NCI-H2081 (cell line): ENCODE results near the gene SYNJ2BP.
A peak's percentile ranks its signal among the peaks of the same experiment; 100 is the strongest.
"Not testable (repeated sequence)": the region's sequence is repeated elsewhere in the genome, so short reads cannot be mapped to it uniquely, and the experiment has no call there.

ENCODE experiments used
- DNase-seq, 2 experiments: peaks; one replicate each; lab custom pipeline; 2025; lab: John Stamatoyannopoulos, UW

SYNJ2BP gene, protein sequence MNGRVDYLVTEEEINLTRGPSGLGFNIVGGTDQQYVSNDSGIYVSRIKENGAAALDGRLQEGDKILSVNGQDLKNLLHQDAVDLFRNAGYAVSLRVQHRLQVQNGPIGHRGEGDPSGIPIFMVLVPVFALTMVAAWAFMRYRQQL

GRCh38 chr14:70416725-70417349 lies at the start of gene SYNJ2BP:
SYNJ2BP (minus strand) TSS chr14:70417090; CDS start chr14:70416963, 127 bp downstream.
- peak; percentile 83 to 94 for DNase-seq

DNA sequence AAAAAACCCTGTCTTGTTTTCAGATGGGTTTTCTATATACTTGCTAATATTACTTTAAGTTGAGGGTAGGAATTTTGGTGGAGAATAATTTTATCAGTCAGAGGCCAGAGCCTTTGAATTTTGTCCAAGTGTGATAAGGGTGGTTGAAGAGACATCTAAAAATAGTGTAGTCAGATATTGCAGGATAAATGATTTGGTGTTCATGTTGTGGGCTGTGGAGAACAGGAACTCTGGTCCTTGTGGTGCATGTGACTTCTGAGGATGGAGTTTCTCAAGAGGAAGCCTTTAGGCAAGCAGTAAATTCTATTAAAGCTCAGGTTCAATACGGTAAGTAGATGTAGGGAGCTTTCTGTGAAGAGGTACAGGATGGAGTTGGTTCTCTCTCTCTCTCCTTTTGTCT lies 37.8 kb upstream of the SYNJ2BP start:
- no peak for DNase-seq

DNA sequence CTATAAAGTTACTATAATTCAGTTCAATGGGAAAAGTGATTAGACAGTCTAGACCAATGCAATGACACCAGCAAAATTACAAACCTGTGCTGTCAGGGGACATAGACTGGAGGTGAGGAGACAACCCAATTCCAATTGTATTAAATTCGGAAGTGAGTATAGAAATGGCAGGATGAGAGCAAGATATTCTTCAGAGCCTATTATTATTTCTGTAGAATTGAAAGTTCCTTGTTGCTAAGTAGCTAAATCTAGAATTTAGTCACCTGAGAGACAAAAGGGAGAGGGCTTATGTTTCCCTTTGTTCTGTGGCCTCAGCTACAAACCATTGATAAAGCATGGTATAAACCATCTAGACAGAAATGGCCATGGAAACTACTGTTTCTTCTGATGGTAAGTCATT lies 35.0 kb upstream of the SYNJ2BP start, which contains the start of gene ADAM21:
Gene ADAM21, plus strand, starts transcription at position 301 of the 400 bp plus-strand sequence. CDS start 5,326 bp downstream, outside the sequence.
- no peak for DNase-seq

DNA sequence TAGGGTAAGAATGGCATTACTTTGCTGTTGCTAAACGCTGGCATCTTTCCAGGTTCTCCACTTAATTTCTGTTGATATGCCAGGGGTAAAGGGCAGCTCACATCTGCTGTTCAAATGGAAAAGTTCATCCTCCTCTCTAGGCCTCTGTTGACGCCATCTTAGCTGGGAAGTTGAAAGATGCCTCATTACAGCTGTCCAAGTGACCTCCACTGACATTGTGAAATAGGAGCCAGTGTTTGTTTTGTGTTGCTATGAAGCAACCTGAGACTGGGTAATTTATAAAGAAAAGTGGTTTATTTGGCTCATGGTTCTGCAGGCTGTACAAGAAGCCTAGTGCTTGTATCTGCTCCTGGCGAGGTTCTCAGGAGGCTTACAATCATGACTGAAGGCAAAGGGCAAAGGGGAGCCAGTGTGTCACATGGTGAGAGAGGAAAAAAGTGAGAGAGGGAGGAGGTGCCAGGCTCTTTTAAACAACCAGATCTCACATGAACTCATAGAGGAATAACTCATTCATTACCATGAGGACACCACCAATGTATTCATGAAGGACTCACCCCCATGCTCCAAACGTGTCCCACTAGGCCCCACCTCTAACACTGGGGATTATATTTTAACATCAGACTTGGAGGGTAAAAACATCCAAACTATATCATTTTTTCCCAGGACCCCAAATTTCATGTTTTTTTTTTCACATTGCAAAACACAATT lies 31.9 kb upstream of the SYNJ2BP start:
- no peak for DNase-seq

GRCh38 chr14:70442750-70443149 lies 25.9 kb upstream of the SYNJ2BP start:
- DNase-seq: no peak

DNA sequence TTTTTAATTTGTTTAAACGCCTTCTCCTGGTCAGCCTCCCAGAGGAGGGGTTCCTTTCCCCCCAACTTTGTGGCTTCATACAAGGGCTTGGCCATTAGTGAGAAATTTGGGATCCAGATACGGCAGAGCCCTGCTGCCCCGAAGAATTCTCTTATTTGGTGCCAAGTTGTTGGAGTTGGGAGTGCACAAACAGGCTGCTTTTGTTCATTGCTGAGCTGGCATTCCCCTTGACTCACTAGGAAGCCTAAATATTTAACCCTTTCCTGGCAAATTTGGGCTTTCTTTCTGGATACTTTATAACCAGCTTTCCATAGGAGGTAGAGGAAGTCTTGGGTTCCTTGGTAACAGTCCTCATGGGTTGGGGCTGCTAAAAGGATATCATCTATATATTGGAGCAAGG lies 24.8 kb upstream of the SYNJ2BP start:
- DNase-seq: no peak

DNA sequence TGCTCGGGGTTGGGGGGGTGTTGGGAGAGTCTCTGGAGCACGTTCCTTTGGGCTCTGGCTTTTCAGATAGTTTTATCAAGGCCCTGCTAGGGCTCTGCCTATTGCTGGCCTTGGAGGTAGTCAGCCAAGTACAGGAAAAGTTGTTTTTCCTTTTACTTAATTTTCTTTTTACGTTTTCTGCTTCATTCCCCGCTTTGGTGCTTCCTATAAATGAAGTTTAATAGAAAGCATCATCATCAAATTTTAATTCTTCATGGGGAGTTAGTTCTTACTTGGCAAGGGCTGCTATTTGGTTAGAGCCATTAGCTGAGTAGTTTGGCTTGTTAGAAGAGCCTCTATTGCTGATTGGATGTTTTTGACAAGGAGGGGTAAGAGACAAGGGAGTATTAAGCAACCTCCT lies 20.0 kb upstream of the SYNJ2BP start:
- no peak for DNase-seq

DNA sequence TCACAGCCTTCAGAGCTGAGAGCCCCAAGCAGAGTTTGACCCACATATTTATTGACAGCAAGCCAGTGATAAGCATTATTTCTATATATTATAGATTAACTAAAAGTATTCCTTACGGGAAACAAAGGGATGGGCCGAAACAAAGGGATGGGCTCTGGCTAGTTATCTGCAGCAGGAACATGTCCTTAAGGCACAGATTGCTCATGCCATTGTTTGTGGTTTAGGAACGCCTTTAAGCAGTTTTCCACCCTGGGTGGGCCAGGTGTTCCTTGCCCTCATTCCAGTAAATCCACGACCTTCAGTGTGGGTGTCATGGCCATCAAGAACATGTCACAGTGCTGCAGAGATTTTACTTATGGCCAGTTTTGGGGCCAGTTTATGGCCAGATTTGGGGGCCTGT lies 9.7 kb upstream of the SYNJ2BP start:
- DNase-seq: not testable (repeated sequence)

GRCh38 chr14:70425354-70425753 lies 8.5 kb upstream of the SYNJ2BP start:
- DNase-seq: no peak

DNA sequence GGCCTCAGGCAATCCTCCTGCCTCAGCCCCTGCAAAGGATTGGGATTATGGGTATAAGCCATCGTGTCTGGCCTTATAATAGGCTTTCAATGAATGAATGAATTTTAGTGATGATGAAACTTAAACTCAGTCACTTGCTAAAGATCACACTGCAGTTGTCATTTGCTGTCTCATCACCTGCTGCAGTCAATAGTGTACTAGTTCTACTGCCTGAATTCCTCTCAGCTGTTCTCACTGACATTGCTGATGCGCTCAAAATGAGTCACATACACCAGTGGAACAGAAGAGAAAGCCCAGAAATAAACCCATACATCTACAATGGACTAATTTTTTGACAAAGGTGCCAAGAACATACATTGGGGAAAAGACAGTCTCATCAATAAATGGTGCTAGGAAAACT lies 5.6 kb upstream of the SYNJ2BP start:
- no peak for DNase-seq

- not testable (repeated sequence) for DNase-seq
These were observed 2.5 kb upstream of the SYNJ2BP start for GRCh38 chr14:70419270-70419931.

DNA sequence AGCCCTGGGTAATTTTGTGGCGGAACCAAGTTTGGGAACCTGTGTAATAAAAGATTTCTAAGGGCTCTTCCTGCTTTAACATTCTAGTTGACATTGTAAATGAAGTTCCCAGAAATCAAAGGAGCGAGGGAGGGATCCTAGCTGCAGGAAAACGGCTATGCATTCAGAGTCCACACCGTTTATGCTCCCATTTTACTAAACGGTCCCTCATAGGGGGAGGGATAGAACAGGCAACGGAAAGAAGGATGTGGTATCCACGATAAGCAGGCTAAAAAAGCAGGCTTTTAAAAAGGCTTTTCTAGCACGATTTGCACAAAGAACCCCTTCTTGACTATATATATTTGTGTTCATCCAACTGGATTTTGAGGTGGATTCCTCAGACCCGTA lies 559 bp downstream of the SYNJ2BP start:
- DNase-seq: peak in 1 of 2 experiments; percentile 39

GRCh38 chr14:70415788-70416187 lies 1.1 kb downstream of the SYNJ2BP start:
- peak in 1 of 2 experiments; percentile 16 for DNase-seq

DNA sequence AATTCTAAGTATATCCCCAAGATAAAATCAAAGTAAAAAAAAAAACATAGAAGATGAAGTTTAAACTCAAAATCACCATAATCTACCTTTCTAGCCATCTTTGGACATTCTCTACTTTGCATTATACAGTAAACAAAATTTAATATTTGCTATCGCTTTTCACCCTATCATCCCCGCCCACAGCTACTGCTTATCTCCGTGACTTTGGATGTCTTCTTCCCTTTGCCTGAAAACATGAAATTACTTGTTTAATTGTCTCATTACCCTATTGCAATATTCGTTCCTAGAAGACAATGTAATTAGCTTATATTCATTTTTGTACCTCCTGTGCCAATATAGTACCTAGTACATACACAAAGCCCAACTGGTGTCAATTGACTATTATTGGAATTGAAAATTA lies 9.3 kb downstream of the SYNJ2BP start:
- DNase-seq: no peak

DNA sequence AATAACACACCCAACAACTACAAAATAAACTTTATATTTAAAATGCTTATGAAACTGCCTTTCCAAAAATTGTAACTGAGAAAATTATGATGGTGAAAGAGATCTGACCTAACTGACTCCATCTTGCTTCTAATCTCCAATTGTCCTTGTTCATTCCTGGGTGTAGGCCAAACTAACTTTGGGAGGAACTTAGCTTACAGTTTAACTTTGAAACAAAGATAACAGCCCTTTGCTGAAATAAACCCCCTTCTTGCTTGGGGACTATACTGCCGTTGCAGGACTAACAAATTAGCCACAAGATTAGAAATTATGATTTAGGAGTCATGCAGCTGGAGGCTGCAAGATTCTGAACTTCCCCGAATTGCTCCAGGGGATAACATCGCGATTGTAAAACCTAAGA lies 10.7 kb downstream of the SYNJ2BP start:
- not testable (repeated sequence) for DNase-seq

- DNase-seq: not testable (repeated sequence)
These were observed 13.6 kb downstream of the SYNJ2BP start for GRCh38 chr14:70403335-70403734.

DNA sequence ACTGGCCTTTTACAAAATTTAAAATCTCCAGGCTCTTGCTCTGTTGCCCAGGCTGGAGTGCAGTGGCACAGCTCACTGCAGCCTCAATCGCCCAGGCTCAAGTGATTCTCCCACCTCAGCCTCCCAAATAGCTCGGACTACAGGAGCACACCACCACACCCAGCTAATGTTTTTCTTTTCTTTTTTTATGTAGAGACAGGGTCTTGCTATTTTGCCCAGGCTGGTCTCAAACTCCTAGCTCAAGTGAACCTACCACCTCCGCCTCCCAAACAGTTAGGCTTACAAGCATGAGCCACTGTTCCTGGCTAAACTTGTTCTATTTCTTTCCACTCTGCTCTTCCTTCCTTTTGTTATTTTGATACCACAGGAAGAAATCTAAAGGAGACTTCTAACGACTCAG lies 15.2 kb downstream of the SYNJ2BP start:
- DNase-seq: no peak

- no peak for DNase-seq
These were observed 18.0 kb downstream of the SYNJ2BP start for GRCh38 chr14:70398706-70399431.

- no peak for DNase-seq
These were observed 18.6 kb downstream of the SYNJ2BP start for GRCh38 chr14:70398280-70398679.

GRCh38 chr14:70397746-70398145 lies 19.1 kb downstream of the SYNJ2BP start:
- DNase-seq: no peak

DNA sequence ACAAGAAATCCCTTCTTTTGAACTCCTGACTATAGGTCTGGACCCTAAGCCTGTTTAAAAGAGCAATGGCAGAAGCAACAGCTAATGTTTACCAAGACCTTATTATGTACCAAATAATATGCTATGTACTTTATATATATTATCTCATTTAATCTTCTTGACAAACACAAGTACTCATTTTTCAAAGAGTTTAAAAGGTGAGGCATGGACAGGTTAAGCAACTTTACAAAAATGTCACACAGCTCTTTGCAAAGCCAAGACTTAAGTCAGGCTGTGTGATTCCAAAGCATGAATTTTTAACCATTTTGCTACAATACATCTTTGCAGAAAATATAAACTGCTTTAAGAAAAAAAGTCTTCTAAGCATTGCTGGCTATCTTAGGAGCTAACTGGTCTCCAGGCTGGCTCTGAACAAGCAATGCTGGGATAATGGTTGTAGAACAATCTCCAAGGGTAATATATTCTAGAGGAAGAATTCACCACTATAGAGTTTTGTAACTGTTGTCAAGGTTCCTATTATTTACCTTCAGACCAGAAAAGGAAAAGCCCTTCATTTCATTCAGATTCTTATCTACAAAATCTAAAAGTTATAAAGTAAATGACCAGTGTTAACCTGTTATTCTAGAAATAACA lies 22.1 kb downstream of the SYNJ2BP start:
- DNase-seq: no peak

DNA sequence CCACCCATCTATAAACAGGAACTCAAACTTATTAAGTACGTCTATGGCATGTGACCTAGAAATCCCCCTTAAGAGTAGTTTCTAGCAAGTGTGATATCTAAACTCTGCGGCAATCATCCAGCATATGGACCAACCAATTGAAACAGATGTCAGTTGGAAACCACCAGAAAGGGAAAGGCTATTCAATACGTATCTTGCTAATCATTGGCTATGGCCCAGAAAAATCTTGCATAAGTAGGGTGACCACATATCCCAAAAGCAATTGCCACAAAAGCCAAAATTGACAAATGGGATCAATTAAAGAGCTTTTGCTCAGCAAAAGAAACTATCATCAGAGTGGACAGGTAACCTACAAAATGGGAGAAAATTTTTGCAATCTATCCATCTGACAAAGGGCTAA lies 24.2 kb downstream of the SYNJ2BP start:
- DNase-seq: no peak
